Measurements from ENCODE around the gene GNAO1. TPM values are rescaled to one million over a fixed set of nuclear protein-coding genes. Genes with fewer than 3 reads are reported as not detected.

Gene GNAO1
- total RNA-seq, 4 donors from 2014 or later = 2.7 to 12.9 (median 6.1) TPM

- TF ChIP-seq EP300 (IDR thresholded peaks at IDR 0.05) (no peak), CTCF (IDR thresholded peaks at IDR 0.05) (no peak), POLR2A (IDR thresholded peaks at IDR 0.05) (no peak)
- Histone ChIP-seq H3K4me3 (no peak overlapping the region), H3K9me3 (no peaks in the 10 kb centered on the region), H3K4me1 (peaks cover 0 to 30% (median 1%) of the 10 kb centered on the region in 4 donors), H3K27ac (no peak overlapping the region), H3K36me3 (no peaks in the 10 kb centered on the region), H3K27me3 (no peaks in the 10 kb centered on the region)
- WGBS, 2 donors = 90 to 92% methylated on average over 5 of the region's 5 CpGs
- no peak for DNase-seq (ENCODE audit: low spot score in 2 of 2)
Measured at GRCh38 chr16:56294014-56294413, 102.7 kb downstream of the GNAO1 start.

GRCh38 chr16:56294579-56294978 is 103.3 kb downstream of the GNAO1 start:
- no peaks in the 10 kb centered on the region for H3K36me3 ChIP-seq
- TF ChIP-seq POLR2A (IDR thresholded peaks at IDR 0.05) (no peak), CTCF (IDR thresholded peaks at IDR 0.05) (no peak), EP300 (IDR thresholded peaks at IDR 0.05) (no peak)
- H3K4me1 ChIP-seq = peaks cover 0 to 35% (median 5%) of the 10 kb centered on the region in 4 donors
- no peak overlapping the region for H3K4me3 ChIP-seq
- no peaks in the 10 kb centered on the region for H3K9me3 ChIP-seq
- no peak for DNase-seq (ENCODE audit: low spot score in 2 of 2)
- no peaks in the 10 kb centered on the region for H3K27me3 ChIP-seq
- no peak overlapping the region for H3K27ac ChIP-seq
- whole genome bisulfite sequencing, 2 donors = 33 to 42% methylated on average over 2 of the region's 2 CpGs

DNA sequence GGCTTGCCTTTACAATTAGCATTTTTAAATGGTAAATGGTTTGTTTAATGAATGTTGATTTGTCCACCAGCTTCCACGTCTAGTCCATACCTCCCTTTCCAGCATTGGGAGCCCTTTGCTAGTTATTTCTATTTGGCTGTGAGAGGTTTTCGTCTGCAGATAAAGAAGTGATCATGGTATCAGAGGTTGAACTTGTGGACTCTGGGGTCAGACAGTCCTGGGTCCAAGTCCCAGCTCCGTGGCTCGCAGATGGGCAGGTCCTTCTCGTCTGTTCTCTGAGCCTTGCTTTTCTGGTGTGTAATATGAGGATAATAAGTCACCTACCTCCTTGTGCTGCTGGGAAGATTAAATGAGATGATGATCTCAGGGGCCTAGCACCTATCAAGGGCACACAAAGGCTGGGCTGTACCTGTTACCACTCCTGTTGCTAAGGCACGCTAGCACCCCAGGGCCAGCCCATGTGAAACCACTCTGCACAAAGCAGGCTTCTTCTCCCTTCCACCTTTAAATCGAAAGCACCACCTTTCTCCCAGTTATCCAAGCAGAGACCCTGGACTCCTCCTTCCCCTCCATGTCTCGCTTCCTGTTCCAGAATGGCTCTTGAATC is 103.9 kb downstream of the GNAO1 start:
- DNase-seq (ENCODE audit: low spot score in 2 of 2) = no peak
- Histone ChIP-seq H3K36me3 (no peaks in the 10 kb centered on the region), H3K27me3 (no peaks in the 10 kb centered on the region), H3K27ac (no peak overlapping the region), H3K4me1 (peaks cover 0 to 41% (median 9%) of the 10 kb centered on the region in 4 donors), H3K9me3 (no peaks in the 10 kb centered on the region), H3K4me3 (no peak overlapping the region)
- TF ChIP-seq CTCF (IDR thresholded peaks at IDR 0.05) = no peak
- no peak for TF ChIP-seq POLR2A (IDR thresholded peaks at IDR 0.05)
- no peak for TF ChIP-seq EP300 (IDR thresholded peaks at IDR 0.05)
- 86 to 90% methylated on average over 8 of the region's 8 CpGs for WGBS, 2 donors

GRCh38 chr16:56295739-56296527 is 104.6 kb downstream of the GNAO1 start:
- H3K4me3 ChIP-seq = no peak overlapping the region
- TF ChIP-seq POLR2A (IDR thresholded peaks at IDR 0.05) = no peak
- no peak for DNase-seq (ENCODE audit: low spot score in 2 of 2)
- no peaks in the 10 kb centered on the region for H3K27me3 ChIP-seq
- peak overlapping the region in 1 of 4 donors; percentile 2 for H3K27ac ChIP-seq
- no peaks in the 10 kb centered on the region for H3K36me3 ChIP-seq
- no peaks in the 10 kb centered on the region for H3K9me3 ChIP-seq
- 59 to 62% methylated on average over 12 of the region's 12 CpGs for WGBS, 2 donors
- peaks cover 0 to 46% (median 10%) of the 10 kb centered on the region in 4 donors for H3K4me1 ChIP-seq

GRCh38 chr16:56297684-56298083 is 106.4 kb downstream of the GNAO1 start:
- no peak overlapping the region for H3K27ac ChIP-seq
- TF ChIP-seq CTCF (IDR thresholded peaks at IDR 0.05) (no peak), EP300 (IDR thresholded peaks at IDR 0.05) (no peak), POLR2A (IDR thresholded peaks at IDR 0.05) (no peak)
- H3K4me1 ChIP-seq = peaks cover 0 to 46% (median 13%) of the 10 kb centered on the region in 4 donors
- DNase-seq (ENCODE audit: low spot score in 2 of 2) = no peak
- no peaks in the 10 kb centered on the region for H3K27me3 ChIP-seq
- H3K4me3 ChIP-seq = no peak overlapping the region
- H3K9me3 ChIP-seq = no peaks in the 10 kb centered on the region
- WGBS, 2 donors = 65 to 73% methylated on average over 7 of the region's 7 CpGs
- no peaks in the 10 kb centered on the region for H3K36me3 ChIP-seq
